Activated CD8-positive, alpha-beta T cell treated with anti-CD3 and anti-CD28 coated beads, Interleukin-2, amount 10 ng/mL, durations not matched to agents 7 days and 5 days (primary cell): ENCODE results near the gene CAPRIN2. TPM values are rescaled to one million over a fixed set of nuclear protein-coding genes. Genes with fewer than 3 reads are reported as not detected.

Experiments used
- ATAC-seq: fragments of 150-1000 bp; cut with Tn5 transposase; one replicate; pipeline ENCODE4 v1.10.0; 2021; ENCODE audit warnings: moderate library complexity
- CTCF ChIA-PET: fragments of 350-600 bp; sonication (Branson Sonifier 250); formaldehyde crosslinking; loops from one replicate; lab custom pipeline; 2021; ENCODE audit warnings: antibody characterized with exemption; lab: Charles Lee
- POLR2A ChIA-PET: fragments of 350-600 bp; sonication (Branson Sonifier 250); formaldehyde crosslinking; loops from one replicate; lab custom pipeline; 2021; ENCODE audit warnings: antibody characterized with exemption; lab: Charles Lee
- DNase-seq: peaks from one replicate; pipeline ENCODE4 v3.0.0-alpha.2; 2020
- H3K27ac Mint-ChIP-seq: one replicate; pipeline ENCODE4 v1.8.0; 2021; ENCODE audit warnings: mild to moderate bottlenecking, mixed read lengths
- H3K27me3 Mint-ChIP-seq: one replicate; pipeline ENCODE4 v1.8.0; 2021; ENCODE audit warnings: low read depth, mixed read lengths
- H3K36me3 Mint-ChIP-seq: one replicate; pipeline ENCODE4 v1.8.0; 2021; ENCODE audit warnings: low read depth, mixed read lengths
- H3K4me1 Mint-ChIP-seq: one replicate; pipeline ENCODE4 v1.8.0; 2021; ENCODE audit warnings: low read depth, mixed read lengths
- H3K4me3 Mint-ChIP-seq: one replicate; pipeline ENCODE4 v1.8.0; 2021; ENCODE audit warnings: mild to moderate bottlenecking, mixed read lengths
- H3K9me3 Mint-ChIP-seq: one replicate; pipeline ENCODE4 v1.8.0; 2022; ENCODE audit warnings: mixed read lengths; ENCODE audit not compliant: insufficient read depth
- total RNA-seq, 2 experiments: library from RNA; stranded (reverse); gene quantifications; one replicate each; pipeline ENCODE4 v1.2.3, GENCODE V29; 2021

Gene CAPRIN2
- total RNA-seq, 2 experiments from 2014 or later = 8.9 to 10.7 TPM

DNA sequence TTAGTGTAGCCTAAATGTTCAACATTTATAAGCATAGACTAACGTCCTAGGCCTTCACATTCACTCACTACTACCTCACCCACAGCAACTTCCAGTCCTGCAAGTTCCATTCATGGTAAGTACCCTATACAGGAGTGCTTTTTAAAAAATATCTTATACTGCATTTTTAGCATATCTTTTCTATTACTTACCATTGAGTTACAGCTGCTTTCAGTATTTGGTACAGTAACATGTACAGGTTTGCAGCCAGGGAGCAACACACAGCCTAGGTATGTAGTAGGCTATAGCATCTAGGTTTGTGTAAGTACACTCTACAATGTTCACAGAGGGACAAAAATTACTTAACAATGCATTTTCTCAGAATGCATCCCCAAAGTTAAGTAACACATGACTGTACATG is 76.5 kb downstream of the CAPRIN2 start:
- ChIA-PET POLR2A (no interaction called here), CTCF (no interaction called here)
- ATAC-seq = no peak
- Mint-ChIP-seq H3K27me3 (no peaks in the 10 kb centered on the region), H3K27ac (no peak overlapping the region), H3K36me3 (peaks cover 53% of the 10 kb centered on the region), H3K4me1 (no peaks in the 10 kb centered on the region), H3K4me3 (no peak overlapping the region), H3K9me3 (no peaks in the 10 kb centered on the region)
- DNase-seq = no peak

DNA sequence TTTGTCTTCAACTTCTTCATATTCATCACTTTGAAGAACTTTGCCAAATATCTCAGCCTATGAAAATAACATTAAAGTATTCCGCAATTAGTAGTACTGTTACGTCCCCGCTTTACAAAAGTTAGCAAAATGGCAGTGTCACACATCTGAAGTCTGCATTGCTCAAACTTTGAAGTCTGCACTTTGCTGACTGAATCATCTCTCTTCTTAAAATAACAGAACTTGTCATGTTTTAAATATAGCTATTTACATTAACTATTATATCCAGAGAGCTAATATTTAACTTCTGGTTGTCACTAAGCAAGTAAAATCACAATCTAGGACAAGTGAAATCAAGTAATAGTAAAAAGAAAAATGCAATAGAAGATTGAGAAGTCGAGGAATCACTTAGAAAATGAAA is 93.5 kb downstream of the CAPRIN2 start:
- no peaks in the 10 kb centered on the region for H3K9me3 Mint-ChIP-seq
- CTCF ChIA-PET = no interaction called here

More for the DNA sequence above, 93.5 kb downstream of the CAPRIN2 start:
- no peak for DNase-seq
- ATAC-seq = no peak
- no peak overlapping the region for H3K27ac Mint-ChIP-seq
- POLR2A ChIA-PET = no interaction called here
- no peaks in the 10 kb centered on the region for H3K4me1 Mint-ChIP-seq
- no peak overlapping the region for H3K4me3 Mint-ChIP-seq
- H3K36me3 Mint-ChIP-seq = peaks cover 28% of the 10 kb centered on the region
- no peaks in the 10 kb centered on the region for H3K27me3 Mint-ChIP-seq

Other genes with a start within 250 kb of the CAPRIN2 start
- gene IPO8, start 59.1 kb downstream of the CAPRIN2 start, total RNA-seq = 10 to 100 TPM; 50.8 to 52.2 TPM
- gene TSPAN11, start 171.8 kb upstream of the CAPRIN2 start, total RNA-seq = not detected